HuH-7.5 (cell line): ENCODE data around the gene CELF5.
"Not testable (repeated sequence)": the region's sequence is repeated elsewhere in the genome, so short reads cannot be mapped to it uniquely, and the experiment has no call there.

ENCODE experiments used
- DNase-seq: peaks from one replicate; pipeline ENCODE4 v3.0.0; 2011; ENCODE audit warnings: low spot score

The CELF5 gene

GRCh38 chr19:3322199-3322978 lies 97.9 kb downstream of the CELF5 start:
- DNase-seq, result no peak

- no peak for DNase-seq
Measured at GRCh38 chr19:3323026-3323425, 98.6 kb downstream of the CELF5 start.

- DNase-seq, result no peak
Measured at GRCh38 chr19:3323658-3324057, 99.2 kb downstream of the CELF5 start.

- DNase-seq, result peak; percentile 87
Measured at GRCh38 chr19:3324405-3324856, 100.0 kb downstream of the CELF5 start.

- no peak for DNase-seq
Measured at GRCh38 chr19:3325451-3325850, 101.0 kb downstream of the CELF5 start.

GRCh38 chr19:3328743-3329142 lies 104.3 kb downstream of the CELF5 start:
- no peak for DNase-seq

- no peak for DNase-seq
Measured at GRCh38 chr19:3330047-3330446, 105.6 kb downstream of the CELF5 start.

GRCh38 chr19:3332232-3332631 lies 107.8 kb downstream of the CELF5 start:
- DNase-seq, result not testable (repeated sequence)

- DNase-seq, result no peak
Measured at GRCh38 chr19:3333020-3333583, 108.6 kb downstream of the CELF5 start.

GRCh38 chr19:3333662-3334061 lies 109.2 kb downstream of the CELF5 start:
- DNase-seq, result no peak

GRCh38 chr19:3334749-3335430 lies 110.4 kb downstream of the CELF5 start:
- DNase-seq, result not testable (repeated sequence)

GRCh38 chr19:3335431-3336350 lies 111.2 kb downstream of the CELF5 start:
- DNase-seq, result no peak

- no peak for DNase-seq
Measured at GRCh38 chr19:3336351-3336679, 111.9 kb downstream of the CELF5 start.

- DNase-seq, result no peak
Measured at GRCh38 chr19:3336680-3337523, 112.4 kb downstream of the CELF5 start.

- DNase-seq, result no peak
Measured at GRCh38 chr19:3338541-3339181, 114.2 kb downstream of the CELF5 start.

- DNase-seq, result no peak
Measured at GRCh38 chr19:3340340-3340739, 115.9 kb downstream of the CELF5 start.

- no peak for DNase-seq
Measured at GRCh38 chr19:3342246-3342645, 117.8 kb downstream of the CELF5 start.

- not testable (repeated sequence) for DNase-seq
Measured at GRCh38 chr19:3342962-3343361, 118.5 kb downstream of the CELF5 start.

- peak; percentile 75 for DNase-seq
Measured at GRCh38 chr19:3343619-3344502, 119.4 kb downstream of the CELF5 start.
